Measurements from ENCODE around the gene MGLL. TPM values are rescaled to one million over a fixed set of nuclear protein-coding genes. Genes with fewer than 3 reads are reported as not detected.

MGLL gene
- total RNA-seq, 1 experiment from 2014 or later = 6.8 TPM

GRCh38 chr3:127676921-127677351 lies 145.4 kb downstream of the MGLL start:
- no peaks in the 10 kb centered on the region for H3K9me3 ChIP-seq (ENCODE audit: control insufficient read depth in 1 of 2, insufficient read depth in 1 of 2, low read depth in 1 of 2, low read length in 2 of 2)
- no peaks in the 10 kb centered on the region for H3K27me3 ChIP-seq (ENCODE audit: insufficient read depth, low read length)
- H3K9me2 ChIP-seq (ENCODE audit: insufficient read depth) = no peaks in the 10 kb centered on the region
- no peaks in the 10 kb centered on the region for H3K36me3 ChIP-seq (ENCODE audit: control insufficient read depth in 1 of 2, insufficient read depth in 2 of 2, low read length in 2 of 2)
- intact Hi-C loops (cut with micrococcal nuclease) = no loop called here
- RAD21 ChIA-PET (ENCODE audit: low non-redundant PET in 1 of 2, low total read pairs in 2 of 2, uncharacterized antibody in 2 of 2, unreplicated experiment in 2 of 2) = no interaction called here
- no peak overlapping the region for H3K9ac ChIP-seq (ENCODE audit: low read length)
- no peak overlapping the region for H2AFZ ChIP-seq (ENCODE audit: low read depth, low read length, poor library complexity, severe bottlenecking)
- no peak overlapping the region for H3K4me2 ChIP-seq (ENCODE audit: low read length)
- no peak for TF ChIP-seq POLR2A (IDR thresholded peaks at IDR 0.05; ENCODE audit: borderline replicate concordance, extremely low read depth, insufficient read depth, insufficient read length)
- no peak for TF ChIP-seq CTCF (IDR thresholded peaks at IDR 0.05 in 2 of 3, conservative IDR thresholded peaks at IDR 0.05 in 1 of 3; ENCODE audit: borderline replicate concordance in 1 of 3, insufficient read depth in 1 of 3, low read depth in 2 of 3, low read length in 2 of 3)
- TF ChIP-seq EGR1 (IDR thresholded peaks at IDR 0.05; ENCODE audit: low read depth) = no peak
- TF ChIP-seq YY1 (IDR thresholded peaks at IDR 0.05; ENCODE audit: extremely low read depth, insufficient replicate concordance, low read depth, low read length) = no peak
- no peak for TF ChIP-seq ELF1 (IDR thresholded peaks at IDR 0.05; ENCODE audit: borderline replicate concordance, low read depth)
- POLR2A ChIA-PET = no interaction called here
- peaks cover 0 to 13% of the 10 kb centered on the region in 2 experiments; a peak in 2 of 4 replicates for H3K4me1 ChIP-seq (ENCODE audit: control insufficient read depth in 1 of 2, insufficient read depth in 2 of 2, low read length in 2 of 2)
- CTCF ChIA-PET = no interaction called here
- DNase-seq (ENCODE audit: low read depth, low spot score) (no peak), ATAC-seq (no peak)
- no peak overlapping the region for H3K4me3 ChIP-seq (replicated peaks in 1 of 2; ENCODE audit: low read depth in 1 of 2, low read length in 2 of 2)
- no TSS peak for BruUV-seq (replicated peaks)
- H3K79me2 ChIP-seq (ENCODE audit: insufficient read depth, low read length) = no peaks in the 10 kb centered on the region
- H4K20me1 ChIP-seq (ENCODE audit: insufficient read depth) = no peaks in the 10 kb centered on the region
- H3K27ac ChIP-seq (ENCODE audit: low read depth, low read length) = no peak overlapping the region

GRCh38 chr3:127676456-127676855 lies 145.9 kb downstream of the MGLL start:
- ATAC-seq (no peak), DNase-seq (ENCODE audit: low read depth, low spot score) (no peak)
- no peak overlapping the region for H3K27ac ChIP-seq (ENCODE audit: low read depth, low read length)
- H3K79me2 ChIP-seq (ENCODE audit: insufficient read depth, low read length) = no peaks in the 10 kb centered on the region
- H2AFZ ChIP-seq (ENCODE audit: low read depth, low read length, poor library complexity, severe bottlenecking) = no peak overlapping the region
- peaks cover 0 to 18% of the 10 kb centered on the region in 2 experiments; a peak in 2 of 4 replicates for H3K4me1 ChIP-seq (ENCODE audit: control insufficient read depth in 1 of 2, insufficient read depth in 2 of 2, low read length in 2 of 2)
- no peaks in the 10 kb centered on the region for H4K20me1 ChIP-seq (ENCODE audit: insufficient read depth)
- H3K9me2 ChIP-seq (ENCODE audit: insufficient read depth) = no peaks in the 10 kb centered on the region
- H3K4me2 ChIP-seq (ENCODE audit: low read length) = no peak overlapping the region
- POLR2A ChIA-PET = no interaction called here
- CTCF ChIA-PET = no interaction called here
- no TSS peak for BruUV-seq (replicated peaks)
- H3K36me3 ChIP-seq (ENCODE audit: control insufficient read depth in 1 of 2, insufficient read depth in 2 of 2, low read length in 2 of 2) = no peaks in the 10 kb centered on the region
- no peak overlapping the region for H3K4me3 ChIP-seq (replicated peaks in 1 of 2; ENCODE audit: low read depth in 1 of 2, low read length in 2 of 2)
- H3K9ac ChIP-seq (ENCODE audit: low read length) = no peak overlapping the region
- no peaks in the 10 kb centered on the region for H3K9me3 ChIP-seq (ENCODE audit: control insufficient read depth in 1 of 2, insufficient read depth in 1 of 2, low read depth in 1 of 2, low read length in 2 of 2)
- RAD21 ChIA-PET (ENCODE audit: low non-redundant PET in 1 of 2, low total read pairs in 2 of 2, uncharacterized antibody in 2 of 2, unreplicated experiment in 2 of 2) = no interaction called here
- H3K27me3 ChIP-seq (ENCODE audit: insufficient read depth, low read length) = no peaks in the 10 kb centered on the region
- intact Hi-C loops (cut with micrococcal nuclease) = no loop called here
- no peak for TF ChIP-seq ZFX (IDR thresholded peaks at IDR 0.05)
- no peak for TF ChIP-seq POLR2AphosphoS5 (IDR thresholded peaks at IDR 0.05; ENCODE audit: low read depth, low read length)
